Measurements from ENCODE around the gene ARHGAP10. TPM values are rescaled to one million over a fixed set of nuclear protein-coding genes. Genes with fewer than 3 reads are reported as not detected.

The ARHGAP10 gene
- total RNA-seq, 1 donor from 2014 or later: 30.5 TPM

GRCh38 chr4:148007792-148008191, 275.9 kb downstream of the ARHGAP10 start:
- Mint-ChIP-seq H3K27ac (no peak overlapping the region), H3K9me3 (peaks cover 13% of the 10 kb centered on the region), H3K4me3 (no peak overlapping the region), H3K4me1 (peaks cover 9% of the 10 kb centered on the region), H3K27me3 (ENCODE audit: low read depth) (no peaks in the 10 kb centered on the region), H3K36me3 (peaks cover 9% of the 10 kb centered on the region)
- DNase-seq (ENCODE audit: low spot score in 2 of 2, unreplicated experiment in 2 of 2): no peak
- no peak for TF ChIP-seq CTCF (IDR thresholded peaks at IDR 0.05; ENCODE audit: unreplicated experiment)

GRCh38 chr4:148015058-148015457, 283.2 kb downstream of the ARHGAP10 start:
- no peak for TF ChIP-seq CTCF (IDR thresholded peaks at IDR 0.05; ENCODE audit: unreplicated experiment)
- peaks cover 9% of the 10 kb centered on the region for H3K9me3 Mint-ChIP-seq
- H3K27me3 Mint-ChIP-seq (ENCODE audit: low read depth): no peaks in the 10 kb centered on the region
- peaks cover 10% of the 10 kb centered on the region for H3K4me1 Mint-ChIP-seq
- H3K27ac Mint-ChIP-seq: peak overlapping the region; percentile 31
- H3K36me3 Mint-ChIP-seq: no peaks in the 10 kb centered on the region
- DNase-seq (ENCODE audit: low spot score in 2 of 2, unreplicated experiment in 2 of 2): no peak
- no peak overlapping the region for H3K4me3 Mint-ChIP-seq

GRCh38 chr4:148015468-148015867, 283.6 kb downstream of the ARHGAP10 start:
- Mint-ChIP-seq H3K9me3 (peaks cover 9% of the 10 kb centered on the region), H3K27me3 (ENCODE audit: low read depth) (no peaks in the 10 kb centered on the region), H3K4me1 (peaks cover 10% of the 10 kb centered on the region), H3K27ac (no peak overlapping the region), H3K4me3 (no peak overlapping the region), H3K36me3 (no peaks in the 10 kb centered on the region)
- DNase-seq (ENCODE audit: low spot score in 2 of 2, unreplicated experiment in 2 of 2): no peak
- TF ChIP-seq CTCF (IDR thresholded peaks at IDR 0.05; ENCODE audit: unreplicated experiment): no peak

- peaks cover 10% of the 10 kb centered on the region for H3K4me1 Mint-ChIP-seq
- no peaks in the 10 kb centered on the region for H3K36me3 Mint-ChIP-seq
- no peak overlapping the region for H3K27ac Mint-ChIP-seq
- peaks cover 2% of the 10 kb centered on the region for H3K9me3 Mint-ChIP-seq
- no peak for TF ChIP-seq CTCF (IDR thresholded peaks at IDR 0.05; ENCODE audit: unreplicated experiment)
- H3K4me3 Mint-ChIP-seq: no peak overlapping the region
- no peaks in the 10 kb centered on the region for H3K27me3 Mint-ChIP-seq (ENCODE audit: low read depth)
- DNase-seq (ENCODE audit: low spot score in 2 of 2, unreplicated experiment in 2 of 2): no peak
Measured at GRCh38 chr4:148016063-148016637, 284.3 kb downstream of the ARHGAP10 start.

GRCh38 chr4:148017801-148018200, 285.9 kb downstream of the ARHGAP10 start:
- peaks cover 12% of the 10 kb centered on the region for H3K4me1 Mint-ChIP-seq
- H3K27ac Mint-ChIP-seq: no peak overlapping the region
- no peaks in the 10 kb centered on the region for H3K27me3 Mint-ChIP-seq (ENCODE audit: low read depth)
- no peaks in the 10 kb centered on the region for H3K36me3 Mint-ChIP-seq
- H3K9me3 Mint-ChIP-seq: no peaks in the 10 kb centered on the region
- DNase-seq (ENCODE audit: low spot score in 2 of 2, unreplicated experiment in 2 of 2): no peak
- no peak overlapping the region for H3K4me3 Mint-ChIP-seq
- no peak for TF ChIP-seq CTCF (IDR thresholded peaks at IDR 0.05; ENCODE audit: unreplicated experiment)

- H3K27ac Mint-ChIP-seq: no peak overlapping the region
- H3K36me3 Mint-ChIP-seq: peaks cover 2% of the 10 kb centered on the region
- TF ChIP-seq CTCF (IDR thresholded peaks at IDR 0.05; ENCODE audit: unreplicated experiment): no peak
- H3K4me3 Mint-ChIP-seq: no peak overlapping the region
- H3K4me1 Mint-ChIP-seq: peaks cover 13% of the 10 kb centered on the region
- no peak for DNase-seq (ENCODE audit: low spot score in 2 of 2, unreplicated experiment in 2 of 2)
- no peaks in the 10 kb centered on the region for H3K27me3 Mint-ChIP-seq (ENCODE audit: low read depth)
- no peaks in the 10 kb centered on the region for H3K9me3 Mint-ChIP-seq
Measured at GRCh38 chr4:148021686-148022085, 289.8 kb downstream of the ARHGAP10 start.
